Lower leg skin (tissue), 4 donors: ENCODE data around the gene ANKK1. TPM values are rescaled to one million over a fixed set of nuclear protein-coding genes. Genes with fewer than 3 reads are reported as not detected.

Experiments used
- DNase-seq, 2 donors: peaks; one replicate each; pipeline ENCODE4 v3.0.0-alpha.2; 2019; ENCODE audit warnings: low spot score in 2 of 2
- H3K4me3 ChIP-seq: fragments of 200-600 bp; sonication (generic); 2 replicates; pipeline ENCODE4 v1.5.1; 2017; ENCODE audit warnings: mild to moderate bottlenecking, low read depth; ENCODE audit not compliant: poor library complexity, severe bottlenecking
- POLR2A ChIP-seq, 2 donors: fragments of 450-650 bp; IDR thresholded peaks; one replicate each; pipeline ENCODE4 v1.6.1; 2016 to 2017; ENCODE audit warnings: antibody characterized with exemption in 2 of 2, mild to moderate bottlenecking in 1 of 2, moderate library complexity in 1 of 2
- WGBS, 2 donors: methylation state at CpG; one replicate each; pipeline ENCODE4 v1.1.5; 2018; 5-methylcytosine and 5-hydroxymethylcytosine counted together
- intact Hi-C: fragments of 100-400 bp; cut with DNase I; formaldehyde crosslinking; loops from one replicate; pipeline ENCODE4 v1.15.0; 2023; ENCODE audit warnings: low total_unique reads
- total RNA-seq, 4 donors: library from RNA; depleted of rRNA; stranded (reverse); fragments of >200 nt; gene quantifications; one replicate each; pipeline ENCODE4 v1.1.0, GENCODE V29; 2016
- TF ChIP-seq, protein P1 (sequence below), 3 donors: fragments of 450-650 bp; IDR thresholded peaks; one replicate each; pipeline ENCODE4 v1.5.1; 2016; ENCODE audit warnings: antibody characterized with exemption in 3 of 3, mild to moderate bottlenecking in 3 of 3, moderate library complexity in 2 of 3

The ANKK1 gene
- total RNA-seq, 4 donors from 2014 or later, result 1.3 to 8.4 (median 3.5) TPM

DNA sequence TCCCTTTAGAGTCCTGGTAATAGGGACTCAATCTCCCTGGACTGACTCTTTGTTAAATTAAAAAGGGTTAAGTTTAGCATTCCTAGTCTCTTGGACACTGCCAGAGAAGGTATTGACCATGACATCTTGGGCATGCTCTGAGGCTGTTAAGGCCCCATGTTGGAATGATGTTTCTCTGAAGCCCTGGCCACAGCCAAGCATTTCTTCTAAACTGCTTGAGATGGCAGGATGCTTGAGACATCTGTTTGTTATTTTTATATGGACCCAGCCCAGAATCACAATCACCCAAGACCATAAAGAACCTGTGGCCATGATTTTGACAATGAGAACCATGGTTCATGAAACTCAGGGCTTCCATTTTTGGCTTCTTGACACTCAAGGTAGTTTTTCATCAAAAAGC lies 5.5 kb upstream of the ANKK1 start:
- H3K4me3 ChIP-seq, result no peak overlapping the region
- DNase-seq, result no peak
- intact Hi-C loops, result no loop called here
- TF ChIP-seq POLR2A (IDR thresholded peaks at IDR 0.05), result no peak
- TF ChIP-seq, protein P1, sequence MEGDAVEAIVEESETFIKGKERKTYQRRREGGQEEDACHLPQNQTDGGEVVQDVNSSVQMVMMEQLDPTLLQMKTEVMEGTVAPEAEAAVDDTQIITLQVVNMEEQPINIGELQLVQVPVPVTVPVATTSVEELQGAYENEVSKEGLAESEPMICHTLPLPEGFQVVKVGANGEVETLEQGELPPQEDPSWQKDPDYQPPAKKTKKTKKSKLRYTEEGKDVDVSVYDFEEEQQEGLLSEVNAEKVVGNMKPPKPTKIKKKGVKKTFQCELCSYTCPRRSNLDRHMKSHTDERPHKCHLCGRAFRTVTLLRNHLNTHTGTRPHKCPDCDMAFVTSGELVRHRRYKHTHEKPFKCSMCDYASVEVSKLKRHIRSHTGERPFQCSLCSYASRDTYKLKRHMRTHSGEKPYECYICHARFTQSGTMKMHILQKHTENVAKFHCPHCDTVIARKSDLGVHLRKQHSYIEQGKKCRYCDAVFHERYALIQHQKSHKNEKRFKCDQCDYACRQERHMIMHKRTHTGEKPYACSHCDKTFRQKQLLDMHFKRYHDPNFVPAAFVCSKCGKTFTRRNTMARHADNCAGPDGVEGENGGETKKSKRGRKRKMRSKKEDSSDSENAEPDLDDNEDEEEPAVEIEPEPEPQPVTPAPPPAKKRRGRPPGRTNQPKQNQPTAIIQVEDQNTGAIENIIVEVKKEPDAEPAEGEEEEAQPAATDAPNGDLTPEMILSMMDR (IDR thresholded peaks at IDR 0.05), result no peak

DNA sequence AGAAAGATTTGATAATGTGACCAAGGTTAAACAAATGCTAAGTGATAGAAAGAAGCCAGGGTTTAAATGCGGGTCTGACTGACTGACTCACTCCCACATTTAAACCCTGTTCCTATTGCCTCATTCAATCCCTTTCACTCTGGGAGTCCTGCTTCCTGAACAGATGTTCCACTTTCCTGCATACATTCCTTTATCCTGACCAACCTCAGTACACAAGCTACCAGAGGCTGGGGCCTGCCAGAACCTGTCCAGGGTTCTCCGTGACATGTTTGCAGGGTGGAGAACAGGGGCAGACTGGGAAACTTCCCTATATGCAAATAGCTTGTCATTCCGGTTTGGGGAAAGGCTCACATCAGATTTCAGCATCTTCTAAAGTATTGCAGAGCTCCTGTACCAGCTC lies 3.0 kb upstream of the ANKK1 start:
- intact Hi-C loops, result no loop called here

DNA sequence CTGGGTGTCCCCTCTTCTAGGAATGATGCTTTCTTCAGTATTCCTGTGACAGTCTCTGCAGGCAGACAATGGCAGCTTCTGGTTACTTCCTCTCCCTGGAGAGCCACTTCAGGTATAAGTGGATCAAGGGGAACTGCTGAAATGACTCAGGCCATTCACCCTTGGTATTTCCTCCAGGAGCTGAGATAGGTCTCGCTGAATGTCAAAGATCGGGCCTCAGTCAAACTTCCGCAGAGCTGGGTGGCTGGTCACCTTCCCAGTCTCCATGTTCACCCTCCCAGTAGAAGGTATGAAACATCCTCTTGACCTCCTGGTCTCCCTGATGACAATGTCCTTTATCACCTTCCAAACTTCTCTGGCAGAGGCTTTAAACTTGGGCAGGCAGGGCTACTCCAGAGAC lies 1.8 kb upstream of the ANKK1 start:
- intact Hi-C loops, result no loop called here
- WGBS, 2 donors, result 77 to 100% methylated on average over 3 of the region's 3 CpGs
- DNase-seq, result no peak
- TF ChIP-seq POLR2A (IDR thresholded peaks at IDR 0.05), result no peak
- TF ChIP-seq, protein P1 (IDR thresholded peaks at IDR 0.05), result no peak
- no peak overlapping the region for H3K4me3 ChIP-seq

More for the DNA sequence above, 3.0 kb upstream of the ANKK1 start:
- 38 to 46% methylated on average over 3 of the region's 3 CpGs for WGBS, 2 donors
- DNase-seq, result peak; percentile 76 to 92
- TF ChIP-seq, protein P1 (IDR thresholded peaks at IDR 0.05), result no peak
- TF ChIP-seq POLR2A (IDR thresholded peaks at IDR 0.05), result no peak
- no peak overlapping the region for H3K4me3 ChIP-seq

DNA sequence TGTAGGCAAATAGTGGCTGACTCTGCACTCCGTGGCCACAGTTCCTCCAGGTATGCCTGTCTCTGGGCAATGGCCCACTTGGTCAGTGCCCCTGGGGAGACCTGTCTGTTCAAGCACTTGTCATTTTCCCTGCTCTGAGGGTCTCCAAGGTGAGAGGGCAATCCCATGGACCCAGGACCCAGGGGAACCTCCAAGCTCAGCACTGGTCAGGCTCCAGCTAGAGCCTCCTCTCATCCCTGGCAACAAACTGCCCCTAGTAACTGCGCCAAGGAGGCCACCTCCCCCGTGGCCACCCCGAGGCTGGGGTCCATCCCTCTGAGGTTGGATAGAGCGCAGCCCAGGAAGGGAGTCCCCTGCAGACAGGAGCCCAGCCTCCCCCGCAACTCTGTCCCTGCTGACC lies 713 bp upstream of the ANKK1 start:
- intact Hi-C loops, result no loop called here
- H3K4me3 ChIP-seq, result no peak overlapping the region
- WGBS, 2 donors, result 84 to 90% methylated on average over 6 of the region's 6 CpGs
- no peak for TF ChIP-seq POLR2A (IDR thresholded peaks at IDR 0.05)
- TF ChIP-seq, protein P1 (IDR thresholded peaks at IDR 0.05), result no peak
- DNase-seq, result peak in 1 of 2 donors; percentile 79

DNA sequence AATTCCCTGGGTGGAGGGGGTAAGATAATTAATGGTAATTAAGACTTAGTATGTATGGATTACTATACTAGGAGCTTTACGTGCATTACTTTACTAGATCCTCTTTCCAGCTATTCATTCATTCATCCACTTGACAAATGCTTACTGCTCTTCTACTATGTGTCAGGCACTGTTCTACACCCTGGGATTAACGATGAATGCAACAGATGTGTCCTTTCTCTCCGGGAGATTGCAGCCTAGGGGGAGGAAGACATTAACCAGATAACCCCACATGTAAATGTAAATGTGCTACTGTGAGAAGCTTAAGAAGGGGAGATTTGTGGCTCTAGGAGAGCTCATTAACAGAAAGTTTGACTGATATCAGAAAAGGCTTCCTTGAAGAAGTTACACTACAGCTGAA lies 1.7 kb downstream of the ANKK1 start:
- no peak for DNase-seq
- no peak overlapping the region for H3K4me3 ChIP-seq
- intact Hi-C loops, result no loop called here
- TF ChIP-seq, protein P1 (IDR thresholded peaks at IDR 0.05), result no peak
- no peak for TF ChIP-seq POLR2A (IDR thresholded peaks at IDR 0.05)
- 41 to 49% methylated on average over 3 of the region's 3 CpGs for WGBS, 2 donors

DNA sequence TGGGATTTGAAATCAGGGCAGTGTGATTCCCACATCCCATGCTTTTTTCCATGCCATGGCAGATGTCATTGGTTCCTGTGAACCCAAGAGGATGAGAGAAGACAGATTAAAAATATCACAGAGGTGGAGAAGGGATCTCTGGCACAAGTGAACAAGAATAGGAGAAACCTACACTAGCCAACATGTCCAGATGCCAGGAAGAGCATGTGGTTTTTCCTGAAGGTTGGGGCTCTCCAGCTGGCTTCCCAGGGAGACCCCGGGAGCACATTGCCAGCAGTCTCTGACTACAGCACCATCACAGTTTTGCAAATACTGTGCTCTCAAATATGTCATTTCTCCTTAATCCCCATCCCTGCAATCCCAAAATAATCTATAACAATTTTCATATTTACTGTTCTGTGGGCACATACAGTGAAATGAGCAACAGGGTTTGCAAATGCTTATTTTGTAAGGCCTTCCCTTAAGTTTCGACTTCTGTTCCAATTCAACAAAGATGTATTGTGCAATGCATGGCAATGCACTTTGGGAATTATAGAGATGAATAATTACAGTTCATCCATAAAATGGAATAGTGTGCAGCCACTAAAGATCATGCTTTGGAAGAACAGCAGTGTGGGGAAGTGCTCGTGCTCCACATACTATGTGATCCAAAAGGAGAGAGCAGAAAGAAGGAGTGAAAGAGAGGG lies 4.8 kb downstream of the ANKK1 start:
- peak in 1 of 2 donors; percentile 37 for DNase-seq
- 67 to 75% methylated on average over 3 of the region's 3 CpGs for WGBS, 2 donors
- intact Hi-C loops, result no loop called here
- H3K4me3 ChIP-seq, result no peak overlapping the region
- TF ChIP-seq, protein P1 (IDR thresholded peaks at IDR 0.05), result no peak
- no peak for TF ChIP-seq POLR2A (IDR thresholded peaks at IDR 0.05)
